ENCODE data around the gene ERBB2. TPM values are rescaled to one million over a fixed set of nuclear protein-coding genes. Genes with fewer than 3 reads are reported as not detected.
A peak's percentile ranks its signal among the peaks of the same experiment; 100 is the strongest.
"Not testable (repeated sequence)": the region's sequence is repeated elsewhere in the genome, so short reads cannot be mapped to it uniquely, and the experiment has no call there.

ERBB2 gene
- total RNA-seq, 1 donor from 2014 or later: 32.1 TPM

DNA sequence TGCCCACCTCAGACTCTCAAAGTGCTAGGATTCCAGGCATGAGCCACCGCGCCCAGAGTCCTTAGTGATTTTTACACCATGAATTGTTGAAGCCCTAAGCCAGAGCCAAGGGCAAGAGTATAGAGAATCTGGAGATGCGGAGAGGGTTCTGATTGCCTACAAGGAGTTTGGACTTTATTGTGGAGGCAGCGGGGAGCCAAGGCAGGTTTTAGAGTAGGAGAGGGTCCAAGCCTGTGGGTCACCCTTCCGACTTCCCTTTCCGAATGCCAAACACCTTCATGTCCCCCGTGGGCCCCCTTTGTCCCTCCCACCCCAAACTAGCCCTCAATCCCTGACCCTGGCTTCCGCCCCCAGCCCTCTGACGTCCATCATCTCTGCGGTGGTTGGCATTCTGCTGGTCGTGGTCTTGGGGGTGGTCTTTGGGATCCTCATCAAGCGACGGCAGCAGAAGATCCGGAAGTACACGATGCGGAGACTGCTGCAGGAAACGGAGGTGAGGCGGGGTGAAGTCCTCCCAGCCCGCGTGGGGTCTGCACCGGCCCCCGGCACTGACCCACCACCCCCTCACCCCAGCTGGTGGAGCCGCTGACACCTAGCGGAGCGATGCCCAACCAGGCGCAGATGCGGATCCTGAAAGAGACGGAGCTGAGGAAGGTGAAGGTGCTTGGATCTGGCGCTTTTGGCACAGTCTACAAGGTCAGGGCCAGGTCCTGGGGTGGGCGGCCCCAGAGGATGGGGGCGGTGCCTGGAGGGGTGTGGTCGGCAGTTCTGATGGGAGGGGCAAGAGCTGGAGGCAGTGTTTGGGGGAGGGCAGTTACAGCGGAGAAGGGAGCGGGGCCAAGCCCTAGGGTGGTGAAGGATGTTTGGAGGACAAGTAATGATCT, 23.3 kb downstream of the ERBB2 start:
- TF ChIP-seq CTCF (IDR thresholded peaks at IDR 0.05; ENCODE audit: insufficient read depth, low read length, severe bottlenecking): no peak
- DNase-seq (ENCODE audit: low read depth) (no peak), FAIRE-seq (no peak)
- H3K4me3 ChIP-seq (ENCODE audit: low read depth, low read length): no peak overlapping the region
- H3K27me3 ChIP-seq (ENCODE audit: control insufficient read depth, insufficient read depth, low read length): no peaks in the 10 kb centered on the region
- peaks cover 43% of the 10 kb centered on the region for H3K36me3 ChIP-seq (ENCODE audit: control insufficient read depth, insufficient read depth, low read length)

GRCh38 chr17:39724731-39725130, 24.9 kb downstream of the ERBB2 start:
- no peaks in the 10 kb centered on the region for H3K27me3 ChIP-seq (ENCODE audit: control insufficient read depth, insufficient read depth, low read length)
- peaks cover 42% of the 10 kb centered on the region for H3K36me3 ChIP-seq (ENCODE audit: control insufficient read depth, insufficient read depth, low read length)
- no peak for TF ChIP-seq CTCF (IDR thresholded peaks at IDR 0.05; ENCODE audit: insufficient read depth, low read length, severe bottlenecking)
- no peak overlapping the region for H3K4me3 ChIP-seq (ENCODE audit: low read depth, low read length)
- no peak for FAIRE-seq
- no peak for DNase-seq (ENCODE audit: low read depth)

DNA sequence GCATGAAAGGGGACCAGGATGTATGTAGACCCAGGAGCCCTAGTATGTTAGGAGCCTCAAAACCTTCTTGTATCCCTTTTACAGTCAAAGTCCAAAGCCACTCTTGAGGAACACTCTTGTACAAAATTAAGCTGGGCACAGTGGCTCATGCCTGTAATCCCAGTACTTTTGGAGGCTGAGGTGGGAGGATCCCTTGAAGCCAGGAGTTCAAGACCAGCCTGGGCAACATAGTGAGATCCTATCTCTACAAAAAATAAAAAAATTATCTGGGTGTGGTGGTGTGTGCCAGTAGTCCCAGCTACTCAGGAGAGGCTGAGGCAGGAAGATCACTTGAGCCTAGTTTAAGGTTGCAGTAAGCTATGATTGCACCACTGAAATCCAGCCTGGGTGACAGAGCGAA, 26.1 kb downstream of the ERBB2 start:
- peaks cover 34% of the 10 kb centered on the region for H3K36me3 ChIP-seq (ENCODE audit: control insufficient read depth, insufficient read depth, low read length)
- H3K27me3 ChIP-seq (ENCODE audit: control insufficient read depth, insufficient read depth, low read length); FAIRE-seq; DNase-seq (ENCODE audit: low read depth); H3K4me3 ChIP-seq (ENCODE audit: low read depth, low read length): not testable (repeated sequence)

DNA sequence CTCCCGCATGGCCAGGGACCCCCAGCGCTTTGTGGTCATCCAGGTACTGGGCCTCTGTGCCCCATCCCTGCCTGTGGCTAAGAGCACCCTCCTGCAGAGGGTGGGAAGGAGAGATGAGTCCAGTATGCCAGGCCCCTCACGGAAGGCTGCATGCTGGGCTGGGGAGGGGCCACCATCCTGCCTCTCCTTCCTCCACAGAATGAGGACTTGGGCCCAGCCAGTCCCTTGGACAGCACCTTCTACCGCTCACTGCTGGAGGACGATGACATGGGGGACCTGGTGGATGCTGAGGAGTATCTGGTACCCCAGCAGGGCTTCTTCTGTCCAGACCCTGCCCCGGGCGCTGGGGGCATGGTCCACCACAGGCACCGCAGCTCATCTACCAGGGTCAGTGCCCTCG, 26.8 kb downstream of the ERBB2 start:
- TF ChIP-seq CTCF (IDR thresholded peaks at IDR 0.05; ENCODE audit: insufficient read depth, low read length, severe bottlenecking): no peak
- Histone ChIP-seq H3K27me3 (ENCODE audit: control insufficient read depth, insufficient read depth, low read length) (no peaks in the 10 kb centered on the region), H3K36me3 (ENCODE audit: control insufficient read depth, insufficient read depth, low read length) (peaks cover 34% of the 10 kb centered on the region), H3K4me3 (ENCODE audit: low read depth, low read length) (no peak overlapping the region)
- no peak for DNase-seq (ENCODE audit: low read depth)
- FAIRE-seq: no peak

DNA sequence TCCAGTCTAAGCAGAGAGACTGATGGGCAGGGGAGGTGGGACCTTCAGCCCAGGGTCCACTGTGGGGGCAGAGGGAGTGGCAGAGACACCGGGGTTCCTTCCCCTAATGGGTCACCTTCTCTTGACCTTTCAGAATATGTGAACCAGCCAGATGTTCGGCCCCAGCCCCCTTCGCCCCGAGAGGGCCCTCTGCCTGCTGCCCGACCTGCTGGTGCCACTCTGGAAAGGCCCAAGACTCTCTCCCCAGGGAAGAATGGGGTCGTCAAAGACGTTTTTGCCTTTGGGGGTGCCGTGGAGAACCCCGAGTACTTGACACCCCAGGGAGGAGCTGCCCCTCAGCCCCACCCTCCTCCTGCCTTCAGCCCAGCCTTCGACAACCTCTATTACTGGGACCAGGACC, 27.7 kb downstream of the ERBB2 start:
- Histone ChIP-seq H3K4me3 (ENCODE audit: low read depth, low read length) (no peak overlapping the region), H3K36me3 (ENCODE audit: control insufficient read depth, insufficient read depth, low read length) (peaks cover 34% of the 10 kb centered on the region), H3K27me3 (ENCODE audit: control insufficient read depth, insufficient read depth, low read length) (no peaks in the 10 kb centered on the region)
- FAIRE-seq (no peak), DNase-seq (ENCODE audit: low read depth) (no peak)
- TF ChIP-seq CTCF (IDR thresholded peaks at IDR 0.05; ENCODE audit: insufficient read depth, low read length, severe bottlenecking): no peak

DNA sequence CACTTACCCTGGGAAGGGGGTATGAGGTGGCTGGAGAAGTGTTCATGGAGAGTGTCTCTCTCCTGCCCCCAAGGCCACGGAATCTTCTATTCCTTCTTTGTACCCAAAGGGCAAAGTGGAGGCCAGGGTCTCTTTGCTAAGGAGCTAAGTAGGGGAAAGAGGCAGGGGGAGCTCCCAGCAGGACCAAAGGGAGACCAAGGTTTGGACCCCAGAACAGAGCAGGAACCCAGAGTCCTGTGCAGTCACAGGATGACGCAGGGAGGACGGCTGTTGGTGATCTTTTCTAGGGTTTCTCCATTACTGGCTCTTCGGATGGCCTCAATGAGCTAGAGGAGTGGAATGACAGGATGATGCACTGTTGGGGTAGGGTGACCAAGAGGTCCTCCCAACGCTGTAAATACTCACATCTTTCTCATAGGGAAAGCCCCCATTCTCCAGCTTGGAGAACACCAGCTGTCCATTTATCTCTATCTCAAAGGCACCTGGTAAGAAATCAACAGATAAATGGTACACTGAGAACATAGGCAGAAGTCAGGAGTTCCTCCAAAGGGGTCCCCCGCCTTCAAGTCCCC, 29.5 kb downstream of the ERBB2 start:
- H3K27me3 ChIP-seq (ENCODE audit: control insufficient read depth, insufficient read depth, low read length): no peaks in the 10 kb centered on the region
- no peak for DNase-seq (ENCODE audit: low read depth)
- peak overlapping the region; percentile 83 for H3K4me3 ChIP-seq (ENCODE audit: low read depth, low read length)
- H3K36me3 ChIP-seq (ENCODE audit: control insufficient read depth, insufficient read depth, low read length): peaks cover 26% of the 10 kb centered on the region
- TF ChIP-seq CTCF (IDR thresholded peaks at IDR 0.05; ENCODE audit: insufficient read depth, low read length, severe bottlenecking): no peak
- no peak for FAIRE-seq

Data from bronchial epithelial cell (primary cell).